Thyroid gland (tissue), 4 donors: ENCODE measurements around the gene DNAH1.

Experiments
- CTCF ChIP-seq, 6 experiments: fragments of 200-600 bp in 3 of 6; fragments of 450-650 bp in 3 of 6; sonication (generic) in 3 of 6; IDR thresholded peaks; one replicate each; pipeline ENCODE4 v1.5.1; 2016 to 2019; ENCODE audit warnings: antibody characterized with exemption in 6 of 6, mild to moderate bottlenecking in 2 of 6, inconsistent platforms in 1 of 6, moderate library complexity in 1 of 6
- POLR2A ChIP-seq, 2 donors: fragments of 450-650 bp; IDR thresholded peaks; one replicate each; pipeline ENCODE4 v1.6.1; 2017; ENCODE audit warnings: antibody characterized with exemption in 2 of 2, mild to moderate bottlenecking in 2 of 2, moderate library complexity in 1 of 2

DNA sequence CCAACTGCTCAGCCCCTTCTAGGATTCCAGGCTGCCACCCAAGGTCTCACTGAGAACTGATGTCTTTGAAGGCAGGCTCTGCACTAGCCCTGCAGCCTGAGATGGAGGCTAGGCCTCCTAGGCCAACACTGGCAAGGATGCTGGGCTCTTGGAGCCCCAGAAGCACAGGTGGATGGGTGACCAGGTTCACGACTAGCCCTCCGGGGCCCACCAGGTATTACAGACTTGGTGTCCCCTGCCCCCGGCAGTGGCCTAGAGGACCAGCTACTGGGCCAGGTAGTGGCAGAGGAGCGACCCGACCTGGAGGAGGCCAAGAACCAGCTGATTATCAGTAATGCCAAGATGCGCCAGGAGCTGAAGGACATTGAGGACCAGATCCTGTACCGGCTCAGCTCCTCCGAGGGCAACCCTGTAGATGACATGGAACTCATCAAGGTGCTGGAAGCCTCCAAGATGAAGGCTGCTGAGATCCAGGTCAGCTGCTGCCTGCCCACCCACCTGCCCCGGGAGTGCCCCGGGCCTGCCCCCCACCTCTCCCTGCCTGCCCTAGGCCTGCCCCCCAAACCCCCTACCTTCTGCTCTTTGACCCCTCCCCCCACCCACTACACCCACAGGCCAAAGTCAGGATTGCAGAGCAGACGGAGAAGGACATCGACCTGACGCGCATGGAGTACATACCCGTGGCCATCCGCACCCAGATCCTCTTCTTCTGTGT lies 76.3 kb downstream of the DNAH1 start:
- TF ChIP-seq CTCF (IDR thresholded peaks at IDR 0.05) = no peak
- TF ChIP-seq POLR2A (IDR thresholded peaks at IDR 0.05) = no peak
